Vagina (tissue), 2 donors: ENCODE results near the gene EVC2.

Source experiments
- POLR2A ChIP-seq, 2 donors: fragments of 450-650 bp; IDR thresholded peaks; one replicate each; pipeline ENCODE4 v1.6.1; 2017; ENCODE audit warnings: antibody characterized with exemption in 2 of 2, mild to moderate bottlenecking in 2 of 2, moderate library complexity in 2 of 2
- POLR2AphosphoS5 ChIP-seq, 2 donors: sonication (generic); formaldehyde crosslinking; IDR thresholded peaks; one replicate each; pipeline ENCODE4 v1.9.0; 2017; ENCODE audit warnings: antibody characterized with exemption in 2 of 2, mild to moderate bottlenecking in 2 of 2, low read depth in 1 of 2; ENCODE audit not compliant: insufficient read depth in 1 of 2
- TF ChIP-seq, protein P1 (sequence below), 3 experiments: fragments of 450-650 bp in 2 of 3; fragments of 200-600 bp in 1 of 3; sonication (generic) in 1 of 3; IDR thresholded peaks; one replicate each; pipeline ENCODE4 v1.5.1; 2017 to 2019; ENCODE audit warnings: antibody characterized with exemption in 3 of 3, mild to moderate bottlenecking in 2 of 3, moderate library complexity in 2 of 3

GRCh38 chr4:5660185-5660584, 48.2 kb downstream of the EVC2 start:
- TF ChIP-seq POLR2AphosphoS5 (IDR thresholded peaks at IDR 0.05; ENCODE audit: insufficient read depth in 1 of 2, low read depth in 1 of 2) (no peak), POLR2A (IDR thresholded peaks at IDR 0.05) (no peak)
- TF ChIP-seq, protein P1, sequence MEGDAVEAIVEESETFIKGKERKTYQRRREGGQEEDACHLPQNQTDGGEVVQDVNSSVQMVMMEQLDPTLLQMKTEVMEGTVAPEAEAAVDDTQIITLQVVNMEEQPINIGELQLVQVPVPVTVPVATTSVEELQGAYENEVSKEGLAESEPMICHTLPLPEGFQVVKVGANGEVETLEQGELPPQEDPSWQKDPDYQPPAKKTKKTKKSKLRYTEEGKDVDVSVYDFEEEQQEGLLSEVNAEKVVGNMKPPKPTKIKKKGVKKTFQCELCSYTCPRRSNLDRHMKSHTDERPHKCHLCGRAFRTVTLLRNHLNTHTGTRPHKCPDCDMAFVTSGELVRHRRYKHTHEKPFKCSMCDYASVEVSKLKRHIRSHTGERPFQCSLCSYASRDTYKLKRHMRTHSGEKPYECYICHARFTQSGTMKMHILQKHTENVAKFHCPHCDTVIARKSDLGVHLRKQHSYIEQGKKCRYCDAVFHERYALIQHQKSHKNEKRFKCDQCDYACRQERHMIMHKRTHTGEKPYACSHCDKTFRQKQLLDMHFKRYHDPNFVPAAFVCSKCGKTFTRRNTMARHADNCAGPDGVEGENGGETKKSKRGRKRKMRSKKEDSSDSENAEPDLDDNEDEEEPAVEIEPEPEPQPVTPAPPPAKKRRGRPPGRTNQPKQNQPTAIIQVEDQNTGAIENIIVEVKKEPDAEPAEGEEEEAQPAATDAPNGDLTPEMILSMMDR (IDR thresholded peaks at IDR 0.05): no peak
